Measurements from ENCODE around the gene UTS2B. TPM values are rescaled to one million over a fixed set of nuclear protein-coding genes. Genes with fewer than 3 reads are reported as not detected.

The UTS2B gene
- total RNA-seq, 1 experiment from 2014 or later = 0.26 TPM

- in situ Hi-C loops (cut with HindIII; ENCODE audit: low pct_unique_long_range_greater_than_20kb, low sequenced_read_pairs) = no loop called here
- TF ChIP-seq CTCF (IDR thresholded peaks at IDR 0.05) = no peak
- no peak for TF ChIP-seq POLR2AphosphoS5 (IDR thresholded peaks at IDR 0.05; ENCODE audit: low read depth, low read length)
- no peak for TF ChIP-seq TCF7L2 (IDR thresholded peaks at IDR 0.05; ENCODE audit: low read depth, low read length)
- no peak for TF ChIP-seq SIN3A (IDR thresholded peaks at IDR 0.05; ENCODE audit: borderline replicate concordance, insufficient read depth, low read depth, low read length)
- no peak for TF ChIP-seq REST (IDR thresholded peaks at IDR 0.05; ENCODE audit: insufficient read depth in 1 of 2, low read depth in 2 of 2, low read length in 1 of 2)
- no TSS peak for BruUV-seq (replicated peaks)
- Histone ChIP-seq H3K27me3 (ENCODE audit: control insufficient read depth, insufficient read depth, low read length) (no peaks in the 10 kb centered on the region), H3K9me3 (ENCODE audit: control insufficient read depth, insufficient read depth, low read depth, low read length) (no peaks in the 10 kb centered on the region), H3K4me1 (ENCODE audit: control insufficient read depth, insufficient read depth, low read length) (peaks cover 66% of the 10 kb centered on the region), H3K36me3 (ENCODE audit: control insufficient read depth, insufficient read depth, low read length) (no peaks in the 10 kb centered on the region), H3K4me3 (ENCODE audit: low read depth in 2 of 2, low read length in 2 of 2) (no peak overlapping the region), H3K27ac (ENCODE audit: low read length) (0 out of 2 replicates have a peak overlapping the region, but pooled peaks have one; percentile 20)
- no peak for DNase-seq (ENCODE audit: low read depth, low spot score)
- intact Hi-C loops (cut with micrococcal nuclease; ENCODE audit: unreplicated experiment) = no loop called here
- ATAC-seq = no peak
- ChIA-PET CTCF (no interaction called here), POLR2A (no interaction called here)
Measured at GRCh38 chr3:191342006-191342405, 11.7 kb upstream of the UTS2B start.

DNA sequence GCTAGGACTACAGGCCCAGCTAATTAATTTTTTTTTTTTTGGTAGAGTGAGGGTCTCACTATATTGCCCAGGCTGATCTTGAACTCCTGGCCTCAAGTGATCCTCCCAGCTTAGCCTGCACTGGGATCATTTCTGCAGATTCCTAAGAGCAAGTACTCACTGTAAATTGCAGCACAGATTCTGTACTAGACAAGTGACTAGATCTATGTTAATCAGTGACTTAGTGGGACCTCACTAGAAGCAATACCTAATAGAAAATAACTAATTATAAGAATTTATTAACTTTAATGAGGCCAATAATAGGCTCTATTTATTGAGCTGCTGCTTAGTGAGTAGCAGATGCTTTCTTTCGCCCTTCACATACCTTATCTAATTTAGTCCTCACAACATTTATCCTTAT, 10.6 kb upstream of the UTS2B start:
- in situ Hi-C loops (cut with HindIII; ENCODE audit: low pct_unique_long_range_greater_than_20kb, low sequenced_read_pairs) (no loop called here), intact Hi-C loops (cut with micrococcal nuclease; ENCODE audit: unreplicated experiment) (no loop called here)
- Histone ChIP-seq H3K4me1 (ENCODE audit: control insufficient read depth, insufficient read depth, low read length) (peaks cover 67% of the 10 kb centered on the region), H3K27me3 (ENCODE audit: control insufficient read depth, insufficient read depth, low read length) (no peaks in the 10 kb centered on the region), H3K4me3 (ENCODE audit: low read depth in 2 of 2, low read length in 2 of 2) (no peak overlapping the region), H3K27ac (ENCODE audit: low read length) (no peak overlapping the region), H3K9me3 (ENCODE audit: control insufficient read depth, insufficient read depth, low read depth, low read length) (no peaks in the 10 kb centered on the region), H3K36me3 (ENCODE audit: control insufficient read depth, insufficient read depth, low read length) (no peaks in the 10 kb centered on the region)
- no peak for TF ChIP-seq SIN3A (IDR thresholded peaks at IDR 0.05; ENCODE audit: borderline replicate concordance, insufficient read depth, low read depth, low read length)
- no peak for TF ChIP-seq POLR2AphosphoS5 (IDR thresholded peaks at IDR 0.05; ENCODE audit: low read depth, low read length)
- no peak for TF ChIP-seq TCF7L2 (IDR thresholded peaks at IDR 0.05; ENCODE audit: low read depth, low read length)
- TF ChIP-seq CTCF (IDR thresholded peaks at IDR 0.05) = no peak
- no peak for TF ChIP-seq REST (IDR thresholded peaks at IDR 0.05; ENCODE audit: insufficient read depth in 1 of 2, low read depth in 2 of 2, low read length in 1 of 2)
- ChIA-PET POLR2A (interaction anchor here (0.6 kb wide), 1 partner anchor 522 kb away, joined by 6 read pairs; no protein-coding TSS in a partner anchor), CTCF (no interaction called here)
- no peak for ATAC-seq
- DNase-seq (ENCODE audit: low read depth, low spot score) = no peak
- no TSS peak for BruUV-seq (replicated peaks)
